ENCODE data around the gene DNPH1.
A peak's percentile ranks its signal among the peaks of the same experiment; 100 is the strongest.

Gene DNPH1

GRCh38 chr6:43254846-43255245 lies 25.6 kb upstream of the DNPH1 start:
- ChIA-PET POLR2A (ENCODE audit: low non-redundant PET) (no interaction called here), CTCF (interaction anchor here (0.5 to 1.4 kb wide), 4 partner anchors 9 to 252 kb away, joined by 3 to 4 read pairs (median 4); no protein-coding TSS in a partner anchor)
- DNase-seq (ENCODE audit: low spot score): no peak
- no peak overlapping the region for H3K27ac ChIP-seq
- no peak for TF ChIP-seq CTCF (conservative IDR thresholded peaks at IDR 0.05; ENCODE audit: low read depth)

- DNase-seq (ENCODE audit: low spot score): no peak
- CTCF ChIA-PET: interaction anchor here (0.5 to 1.4 kb wide), 5 partner anchors 9 to 515 kb away, joined by 3 to 4 read pairs (median 3); no protein-coding TSS in a partner anchor
- no peak for TF ChIP-seq CTCF (conservative IDR thresholded peaks at IDR 0.05; ENCODE audit: low read depth)
- H3K27ac ChIP-seq: no peak overlapping the region
- POLR2A ChIA-PET (ENCODE audit: low non-redundant PET): no interaction called here
These were observed 25.0 kb upstream of the DNPH1 start for GRCh38 chr6:43254138-43254817.

GRCh38 chr6:43253401-43253800 lies 24.1 kb upstream of the DNPH1 start:
- no peak overlapping the region for H3K27ac ChIP-seq
- ChIA-PET CTCF (interaction anchor here (0.6 to 1.4 kb wide), 3 partner anchors 244 to 516 kb away, joined by 3 to 4 read pairs (median 3); no protein-coding TSS in a partner anchor), POLR2A (ENCODE audit: low non-redundant PET) (no interaction called here)
- no peak for DNase-seq (ENCODE audit: low spot score)
- no peak for TF ChIP-seq CTCF (conservative IDR thresholded peaks at IDR 0.05; ENCODE audit: low read depth)

- CTCF ChIA-PET: interaction anchor here (0.6 kb wide), 1 partner anchor 246 kb away, joined by 4 read pairs; no protein-coding TSS in a partner anchor
- POLR2A ChIA-PET (ENCODE audit: low non-redundant PET): no interaction called here
- DNase-seq (ENCODE audit: low spot score): peak; percentile 42
- H3K27ac ChIP-seq: no peak overlapping the region
- TF ChIP-seq CTCF (conservative IDR thresholded peaks at IDR 0.05; ENCODE audit: low read depth): no peak
These were observed 21.7 kb upstream of the DNPH1 start for GRCh38 chr6:43250992-43251373.

- ChIA-PET CTCF (interaction anchor here (0.5 kb wide), 1 partner anchor 258 kb away, joined by 3 read pairs; no protein-coding TSS in a partner anchor), POLR2A (ENCODE audit: low non-redundant PET) (no interaction called here)
- no peak for DNase-seq (ENCODE audit: low spot score)
- no peak overlapping the region for H3K27ac ChIP-seq
- no peak for TF ChIP-seq CTCF (conservative IDR thresholded peaks at IDR 0.05; ENCODE audit: low read depth)
These were observed 19.5 kb upstream of the DNPH1 start for GRCh38 chr6:43248791-43249190.

GRCh38 chr6:43248101-43248500 lies 18.8 kb upstream of the DNPH1 start:
- TF ChIP-seq CTCF (conservative IDR thresholded peaks at IDR 0.05; ENCODE audit: low read depth): no peak
- DNase-seq (ENCODE audit: low spot score): no peak
- ChIA-PET CTCF (no interaction called here), POLR2A (ENCODE audit: low non-redundant PET) (no interaction called here)
- H3K27ac ChIP-seq: no peak overlapping the region
